Measurements from ENCODE around the gene MCUB. TPM values are rescaled to one million over a fixed set of nuclear protein-coding genes. Genes with fewer than 3 reads are reported as not detected.

The MCUB gene
- total RNA-seq, 1 donor from 2014 or later: 14.8 TPM

DNA sequence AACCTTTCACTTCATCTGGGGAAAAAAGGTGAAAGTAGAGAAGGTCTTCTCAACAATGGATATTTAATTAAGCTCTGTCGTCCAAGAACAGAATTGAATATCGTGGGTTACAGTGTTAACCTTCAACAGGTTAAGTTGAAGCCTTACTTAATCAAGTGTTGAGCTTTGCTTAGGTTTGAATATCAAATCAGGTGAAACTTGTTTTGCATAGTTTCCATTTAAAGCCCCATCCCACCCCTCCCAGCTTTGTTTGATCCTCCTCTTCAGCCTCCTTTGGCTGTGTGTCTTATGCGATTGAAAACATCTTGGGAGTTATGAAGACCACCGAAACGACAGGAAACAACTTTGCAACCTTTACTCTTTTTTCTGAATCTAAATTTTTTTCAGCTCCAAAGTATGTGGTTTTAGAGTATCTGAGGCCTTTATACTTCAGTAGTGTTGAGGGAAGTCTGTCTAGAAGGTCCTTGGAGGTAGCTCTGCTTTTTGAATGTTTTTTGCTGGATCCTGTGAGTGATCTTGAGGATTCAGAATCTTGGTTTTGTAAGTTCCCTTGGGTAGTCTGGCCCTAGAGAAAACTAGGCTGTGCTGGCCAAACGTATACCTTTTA is 39.1 kb downstream of the MCUB start:
- intact Hi-C loops (cut with DNase I): no loop called here
- no peaks in the 10 kb centered on the region for H3K36me3 ChIP-seq
- H3K27ac ChIP-seq: no peak overlapping the region
- no peaks in the 10 kb centered on the region for H3K27me3 ChIP-seq
- no peak overlapping the region for H3K4me3 ChIP-seq
- ATAC-seq (no peak), DNase-seq (no peak)
- no peak for TF ChIP-seq CTCF (IDR thresholded peaks at IDR 0.05)
- H3K4me1 ChIP-seq: no peaks in the 10 kb centered on the region
- H3K9me3 ChIP-seq: no peaks in the 10 kb centered on the region

DNA sequence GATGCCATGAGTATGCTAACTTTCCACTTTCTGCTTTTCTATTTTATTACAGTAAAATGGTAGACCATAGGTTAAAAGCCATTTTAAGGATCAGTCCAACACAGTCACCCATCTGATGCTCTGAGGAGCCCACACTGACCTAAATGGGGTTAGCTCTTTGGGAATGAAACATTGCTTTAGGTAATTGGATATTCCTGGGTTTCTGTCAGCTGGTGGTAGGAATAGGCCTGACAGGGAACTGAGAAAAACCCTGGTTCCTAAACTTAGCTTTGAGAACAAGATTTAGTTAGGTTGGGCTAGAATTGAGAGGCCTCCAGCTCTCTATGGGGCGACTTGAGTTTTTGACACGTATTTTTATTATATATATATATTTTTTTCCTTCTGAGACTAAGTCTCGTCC is 40.4 kb downstream of the MCUB start:
- Histone ChIP-seq H3K27me3 (no peaks in the 10 kb centered on the region), H3K9me3 (no peaks in the 10 kb centered on the region), H3K4me3 (no peak overlapping the region), H3K27ac (no peak overlapping the region), H3K4me1 (no peaks in the 10 kb centered on the region), H3K36me3 (no peaks in the 10 kb centered on the region)
- intact Hi-C loops (cut with DNase I): no loop called here
- no peak for TF ChIP-seq CTCF (IDR thresholded peaks at IDR 0.05)
- ATAC-seq (no peak), DNase-seq (no peak)

GRCh38 chr4:109601336-109601735 is 41.3 kb downstream of the MCUB start:
- Histone ChIP-seq H3K4me1 (no peaks in the 10 kb centered on the region), H3K9me3 (no peaks in the 10 kb centered on the region), H3K27ac (no peak overlapping the region), H3K4me3 (no peak overlapping the region), H3K27me3 (no peaks in the 10 kb centered on the region), H3K36me3 (no peaks in the 10 kb centered on the region)
- ATAC-seq (no peak), DNase-seq (no peak)
- intact Hi-C loops (cut with DNase I): no loop called here
- no peak for TF ChIP-seq CTCF (IDR thresholded peaks at IDR 0.05)

DNA sequence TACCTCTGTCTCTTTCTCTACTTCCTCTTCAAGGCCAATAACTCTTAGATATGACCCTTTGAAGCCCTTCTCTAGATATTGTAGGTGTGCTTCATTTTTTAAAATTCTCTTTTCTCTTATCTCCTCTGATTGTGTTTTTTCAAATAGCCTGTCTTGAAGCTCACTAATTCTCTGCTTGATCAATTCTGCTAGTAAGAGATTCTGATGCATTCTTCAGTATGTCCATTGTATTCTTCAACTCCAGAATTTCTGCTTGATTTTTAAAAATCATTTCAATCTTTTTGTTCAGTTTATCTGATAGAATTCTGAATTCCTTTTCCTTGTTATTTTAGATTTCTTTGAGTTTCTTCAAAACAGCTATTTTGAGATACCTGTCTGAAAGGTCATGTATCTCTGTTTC is 47.9 kb downstream of the MCUB start:
- Histone ChIP-seq H3K4me3 (no peak overlapping the region), H3K27me3 (no peaks in the 10 kb centered on the region), H3K9me3 (no peaks in the 10 kb centered on the region), H3K27ac (no peak overlapping the region), H3K4me1 (no peaks in the 10 kb centered on the region), H3K36me3 (no peaks in the 10 kb centered on the region)
- DNase-seq (no peak), ATAC-seq (no peak)
- intact Hi-C loops (cut with DNase I): no loop called here
- TF ChIP-seq CTCF (IDR thresholded peaks at IDR 0.05): no peak

- H3K27ac ChIP-seq: no peak overlapping the region
- H3K4me3 ChIP-seq: no peak overlapping the region
- no peaks in the 10 kb centered on the region for H3K9me3 ChIP-seq
- no peaks in the 10 kb centered on the region for H3K4me1 ChIP-seq
- H3K36me3 ChIP-seq: no peaks in the 10 kb centered on the region
- ATAC-seq (no peak), DNase-seq (no peak)
- no peaks in the 10 kb centered on the region for H3K27me3 ChIP-seq
- no peak for TF ChIP-seq CTCF (IDR thresholded peaks at IDR 0.05)
- intact Hi-C loops (cut with DNase I): no loop called here
Measured at GRCh38 chr4:109608879-109609278, 48.8 kb downstream of the MCUB start.

DNA sequence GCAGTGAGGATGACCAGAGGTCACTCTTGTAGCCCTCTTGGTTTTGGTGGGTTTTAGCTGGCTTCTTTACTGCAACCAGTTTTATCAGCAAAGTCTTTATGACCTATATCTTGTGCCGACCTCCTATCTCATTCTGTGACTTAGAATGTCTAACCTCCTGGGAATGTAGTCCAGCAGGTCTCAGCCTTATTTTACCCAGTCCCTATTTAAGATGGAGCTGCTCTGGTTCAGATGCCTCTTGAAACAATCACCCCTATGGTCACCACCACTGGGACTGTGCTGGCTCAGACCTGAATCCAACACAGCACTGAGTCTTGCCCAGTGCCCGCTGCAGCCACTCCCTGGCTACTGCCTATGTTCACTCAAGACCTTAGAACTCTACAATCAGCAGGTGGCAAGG is 49.4 kb downstream of the MCUB start:
- no peak overlapping the region for H3K27ac ChIP-seq
- no peak overlapping the region for H3K4me3 ChIP-seq
- no peaks in the 10 kb centered on the region for H3K36me3 ChIP-seq
- ATAC-seq (no peak), DNase-seq (no peak)
- intact Hi-C loops (cut with DNase I): no loop called here
- no peaks in the 10 kb centered on the region for H3K9me3 ChIP-seq
- no peaks in the 10 kb centered on the region for H3K4me1 ChIP-seq
- no peaks in the 10 kb centered on the region for H3K27me3 ChIP-seq
- no peak for TF ChIP-seq CTCF (IDR thresholded peaks at IDR 0.05)

All from upper lobe of right lung (tissue), 1 donor.